ENCODE data around the gene ACSM5.

The ACSM5 gene

GRCh38 chr16:20409398-20410120 is at the start of gene ACSM5:
TSS of gene ACSM5 (plus strand) at chr16:20409534. CDS start at chr16:20411485, 1,951 bp downstream.
- DNase-seq, result no peak

GRCh38 chr16:20359997-20360396 is 49.3 kb upstream of the ACSM5 start:
- no peak for DNase-seq

- DNase-seq, result no peak
These were observed 46.1 kb upstream of the ACSM5 start for GRCh38 chr16:20363191-20363590.

GRCh38 chr16:20364051-20364450 is 45.3 kb upstream of the ACSM5 start:
- DNase-seq, result no peak

GRCh38 chr16:20369452-20370054 is 39.8 kb upstream of the ACSM5 start:
- DNase-seq, result no peak

- no peak for DNase-seq
These were observed 36.6 kb upstream of the ACSM5 start for GRCh38 chr16:20372701-20373100.

GRCh38 chr16:20377181-20377580 is 32.2 kb upstream of the ACSM5 start:
- no peak for DNase-seq

GRCh38 chr16:20380782-20381181 is 28.6 kb upstream of the ACSM5 start:
- DNase-seq, result no peak

- DNase-seq, result no peak
These were observed 27.0 kb upstream of the ACSM5 start for GRCh38 chr16:20382202-20382948.

GRCh38 chr16:20383106-20384029 is 26.0 kb upstream of the ACSM5 start:
- peak; percentile 56 for DNase-seq

- peak; percentile 85 for DNase-seq
These were observed 23.2 kb upstream of the ACSM5 start for GRCh38 chr16:20385844-20386832.

GRCh38 chr16:20387978-20388377 is 21.4 kb upstream of the ACSM5 start:
- no peak for DNase-seq

- DNase-seq, result no peak
These were observed 20.5 kb upstream of the ACSM5 start for GRCh38 chr16:20388854-20389253.

GRCh38 chr16:20391045-20391444 is 18.3 kb upstream of the ACSM5 start:
- no peak for DNase-seq

GRCh38 chr16:20393801-20394577 is 15.3 kb upstream of the ACSM5 start:
- no peak for DNase-seq

GRCh38 chr16:20395946-20396345 is 13.4 kb upstream of the ACSM5 start:
- DNase-seq, result no peak

- DNase-seq, result no peak
These were observed 12.4 kb upstream of the ACSM5 start for GRCh38 chr16:20396846-20397467.

GRCh38 chr16:20397468-20398074 is 11.8 kb upstream of the ACSM5 start:
- no peak for DNase-seq

- DNase-seq, result no peak
These were observed 10.7 kb upstream of the ACSM5 start for GRCh38 chr16:20398603-20399002.

GRCh38 chr16:20399185-20399584 is 10.1 kb upstream of the ACSM5 start:
- DNase-seq, result no peak
